ENCODE data around the gene BPIFB1. TPM values are rescaled to one million over a fixed set of nuclear protein-coding genes. Genes with fewer than 3 reads are reported as not detected.

BPIFB1 gene
- total RNA-seq, 4 donors from 2014 or later, result not detected

GRCh38 chr20:33317424-33318095, 34.5 kb downstream of the BPIFB1 start:
- ATAC-seq (ENCODE audit: low FRiP score) (no peak), DNase-seq (ENCODE audit: low spot score) (no peak)
- no peak for TF ChIP-seq CTCF (IDR thresholded peaks at IDR 0.05)

GRCh38 chr20:33318096-33318429, 35.0 kb downstream of the BPIFB1 start:
- ATAC-seq (ENCODE audit: low FRiP score) (no peak), DNase-seq (ENCODE audit: low spot score) (no peak)
- no peak for TF ChIP-seq CTCF (IDR thresholded peaks at IDR 0.05)

- no peak for TF ChIP-seq CTCF (IDR thresholded peaks at IDR 0.05)
- ATAC-seq (ENCODE audit: low FRiP score), result no peak
- no peak for DNase-seq (ENCODE audit: low spot score)
These were observed 37.0 kb downstream of the BPIFB1 start for GRCh38 chr20:33320006-33320405.

GRCh38 chr20:33322456-33322855, 39.4 kb downstream of the BPIFB1 start:
- no peak for TF ChIP-seq CTCF (IDR thresholded peaks at IDR 0.05)
- ATAC-seq (ENCODE audit: low FRiP score), result no peak
- no peak for DNase-seq (ENCODE audit: low spot score)

GRCh38 chr20:33323236-33323635, 40.2 kb downstream of the BPIFB1 start:
- DNase-seq (ENCODE audit: low spot score) (no peak), ATAC-seq (ENCODE audit: low FRiP score) (no peak)
- no peak for TF ChIP-seq CTCF (IDR thresholded peaks at IDR 0.05)

GRCh38 chr20:33325350-33325749, 42.3 kb downstream of the BPIFB1 start:
- DNase-seq (ENCODE audit: low spot score), result no peak
- TF ChIP-seq CTCF (IDR thresholded peaks at IDR 0.05), result no peak
- no peak for ATAC-seq (ENCODE audit: low FRiP score)
